ENCODE data around the gene PPM1L.

Gene PPM1L

GRCh38 chr3:161025911-161026310 is 269.9 kb downstream of the PPM1L start:
- no peaks in the 10 kb centered on the region for H3K27me3 ChIP-seq (replicated peaks; ENCODE audit: insufficient read depth, low read length)
- H3K27ac ChIP-seq (ENCODE audit: low read length) = no peak overlapping the region
- H3K9ac ChIP-seq (ENCODE audit: low read length) = no peak overlapping the region
- H3K4me3 ChIP-seq (ENCODE audit: low read length) = no peak overlapping the region
- no peaks in the 10 kb centered on the region for H3K4me1 ChIP-seq (ENCODE audit: low read length)
- H2AFZ ChIP-seq (ENCODE audit: low read length) = no peak overlapping the region
- H3K79me2 ChIP-seq (ENCODE audit: low read length) = no peaks in the 10 kb centered on the region
- no peaks in the 10 kb centered on the region for H3K9me3 ChIP-seq (replicated peaks; ENCODE audit: insufficient read depth, low read length)
- no peaks in the 10 kb centered on the region for H4K20me1 ChIP-seq (ENCODE audit: insufficient read depth, low read length)
- H3F3A ChIP-seq (ENCODE audit: insufficient read depth, low read length) = no peaks in the 10 kb centered on the region
- no peak for DNase-seq
- H3K4me2 ChIP-seq (ENCODE audit: low read depth, low read length) = no peak overlapping the region
- H3K9me2 ChIP-seq (replicated peaks; ENCODE audit: insufficient read depth, low read length) = no peaks in the 10 kb centered on the region
- H3K36me3 ChIP-seq (replicated peaks; ENCODE audit: insufficient read depth, low read length) = no peaks in the 10 kb centered on the region
- TF ChIP-seq EZH2phosphoT487 (IDR thresholded peaks at IDR 0.05; ENCODE audit: low read length) = no peak
- TF ChIP-seq, protein P1, sequence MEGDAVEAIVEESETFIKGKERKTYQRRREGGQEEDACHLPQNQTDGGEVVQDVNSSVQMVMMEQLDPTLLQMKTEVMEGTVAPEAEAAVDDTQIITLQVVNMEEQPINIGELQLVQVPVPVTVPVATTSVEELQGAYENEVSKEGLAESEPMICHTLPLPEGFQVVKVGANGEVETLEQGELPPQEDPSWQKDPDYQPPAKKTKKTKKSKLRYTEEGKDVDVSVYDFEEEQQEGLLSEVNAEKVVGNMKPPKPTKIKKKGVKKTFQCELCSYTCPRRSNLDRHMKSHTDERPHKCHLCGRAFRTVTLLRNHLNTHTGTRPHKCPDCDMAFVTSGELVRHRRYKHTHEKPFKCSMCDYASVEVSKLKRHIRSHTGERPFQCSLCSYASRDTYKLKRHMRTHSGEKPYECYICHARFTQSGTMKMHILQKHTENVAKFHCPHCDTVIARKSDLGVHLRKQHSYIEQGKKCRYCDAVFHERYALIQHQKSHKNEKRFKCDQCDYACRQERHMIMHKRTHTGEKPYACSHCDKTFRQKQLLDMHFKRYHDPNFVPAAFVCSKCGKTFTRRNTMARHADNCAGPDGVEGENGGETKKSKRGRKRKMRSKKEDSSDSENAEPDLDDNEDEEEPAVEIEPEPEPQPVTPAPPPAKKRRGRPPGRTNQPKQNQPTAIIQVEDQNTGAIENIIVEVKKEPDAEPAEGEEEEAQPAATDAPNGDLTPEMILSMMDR (IDR thresholded peaks at IDR 0.05; ENCODE audit: low read length) = no peak
- TF ChIP-seq EZH2 (optimal IDR thresholded peaks at IDR 0.05; ENCODE audit: low read depth, low read length) = no peak

DNA sequence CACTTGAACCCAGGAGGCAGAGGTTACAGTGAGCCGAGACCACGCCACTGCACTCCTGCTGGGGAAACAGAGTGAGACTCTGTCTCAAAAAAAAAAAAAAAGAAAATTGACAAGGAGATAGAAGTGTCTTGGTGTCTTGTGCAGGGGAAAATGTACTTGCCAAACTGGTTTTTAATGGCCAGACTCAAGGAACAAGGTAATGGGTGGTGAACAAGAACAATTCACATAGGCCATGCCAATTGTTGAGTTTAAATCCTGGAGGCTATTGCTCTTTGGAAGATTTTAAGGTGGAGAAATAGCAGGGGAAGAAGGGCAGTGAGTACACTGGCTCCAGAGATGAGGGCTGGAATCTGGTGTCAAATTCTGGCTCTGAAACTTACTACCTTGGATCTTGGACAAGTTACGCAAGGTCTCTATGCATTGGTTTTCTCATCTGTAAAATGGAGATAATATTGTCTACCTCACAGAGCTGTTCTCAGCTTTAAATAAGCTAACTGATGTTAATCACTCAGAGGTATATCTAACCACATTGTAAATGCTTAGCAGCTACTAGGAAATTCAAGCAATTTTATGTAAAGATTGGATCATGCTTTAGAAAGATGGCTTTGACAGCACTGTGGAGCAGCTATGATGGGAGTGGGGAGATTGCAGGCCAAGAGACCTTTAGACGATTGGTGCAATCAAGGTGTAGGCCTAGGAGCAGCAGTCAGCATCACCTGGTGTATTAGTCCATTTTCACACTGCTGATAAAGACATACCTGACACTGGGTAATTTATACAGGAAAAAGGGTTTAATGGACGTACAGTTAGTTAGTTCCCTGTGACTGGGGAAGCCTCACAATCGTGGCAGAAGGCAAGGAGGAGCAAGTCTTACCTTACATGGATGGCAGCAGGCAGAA is 270.8 kb downstream of the PPM1L start:
- Histone ChIP-seq H3K9me3 (replicated peaks; ENCODE audit: insufficient read depth, low read length) (no peaks in the 10 kb centered on the region), H3K36me3 (replicated peaks; ENCODE audit: insufficient read depth, low read length) (no peaks in the 10 kb centered on the region), H3K27ac (ENCODE audit: low read length) (no peak overlapping the region), H3K9ac (ENCODE audit: low read length) (no peak overlapping the region), H3K4me1 (ENCODE audit: low read length) (no peaks in the 10 kb centered on the region), H3K27me3 (replicated peaks; ENCODE audit: insufficient read depth, low read length) (no peaks in the 10 kb centered on the region), H4K20me1 (ENCODE audit: insufficient read depth, low read length) (no peaks in the 10 kb centered on the region), H3K79me2 (ENCODE audit: low read length) (no peaks in the 10 kb centered on the region), H2AFZ (ENCODE audit: low read length) (no peak overlapping the region), H3K9me2 (replicated peaks; ENCODE audit: insufficient read depth, low read length) (no peaks in the 10 kb centered on the region), H3K4me3 (ENCODE audit: low read length) (no peak overlapping the region), H3F3A (ENCODE audit: insufficient read depth, low read length) (no peaks in the 10 kb centered on the region), H3K4me2 (ENCODE audit: low read depth, low read length) (no peak overlapping the region)
- DNase-seq = no peak
- no peak for TF ChIP-seq EZH2phosphoT487 (IDR thresholded peaks at IDR 0.05; ENCODE audit: low read length)
- TF ChIP-seq, protein P1 (IDR thresholded peaks at IDR 0.05; ENCODE audit: low read length) = no peak
- no peak for TF ChIP-seq EZH2 (optimal IDR thresholded peaks at IDR 0.05; ENCODE audit: low read depth, low read length)

DNA sequence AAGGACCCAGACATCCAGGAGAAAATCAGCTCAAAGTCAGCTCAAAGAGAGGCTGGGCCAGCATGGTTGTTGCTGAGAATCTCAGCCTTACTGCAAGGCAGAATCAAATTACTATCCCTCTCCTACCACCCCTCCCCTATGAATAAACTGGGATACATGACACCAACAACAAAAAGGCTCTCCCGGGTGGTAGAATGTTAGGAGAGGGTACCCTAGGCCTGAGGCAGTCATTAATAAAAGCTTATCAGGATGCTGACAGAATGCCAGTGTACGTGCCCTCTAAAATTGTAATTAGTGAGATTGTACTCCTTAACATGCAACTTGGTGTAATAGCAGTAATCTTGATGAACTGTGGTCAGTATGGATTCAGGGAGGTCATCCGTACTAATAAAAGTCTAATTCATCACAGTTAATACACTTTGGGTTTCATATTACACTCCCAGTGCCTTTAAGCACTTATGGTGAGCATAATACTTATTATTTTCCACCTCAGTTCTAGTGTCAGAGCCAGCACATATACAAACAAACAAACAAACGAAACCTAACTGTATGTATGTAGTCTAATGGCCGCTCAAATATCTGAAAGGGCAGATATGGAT is 272.6 kb downstream of the PPM1L start:
- Histone ChIP-seq H4K20me1 (ENCODE audit: insufficient read depth, low read length) (no peaks in the 10 kb centered on the region), H3F3A (ENCODE audit: insufficient read depth, low read length) (no peaks in the 10 kb centered on the region), H3K9ac (ENCODE audit: low read length) (no peak overlapping the region), H3K79me2 (ENCODE audit: low read length) (no peaks in the 10 kb centered on the region), H3K36me3 (replicated peaks; ENCODE audit: insufficient read depth, low read length) (no peaks in the 10 kb centered on the region), H2AFZ (ENCODE audit: low read length) (no peak overlapping the region), H3K4me1 (ENCODE audit: low read length) (no peaks in the 10 kb centered on the region), H3K9me3 (replicated peaks; ENCODE audit: insufficient read depth, low read length) (no peaks in the 10 kb centered on the region), H3K27me3 (replicated peaks; ENCODE audit: insufficient read depth, low read length) (no peaks in the 10 kb centered on the region), H3K4me3 (ENCODE audit: low read length) (no peak overlapping the region), H3K27ac (ENCODE audit: low read length) (no peak overlapping the region), H3K9me2 (replicated peaks; ENCODE audit: insufficient read depth, low read length) (no peaks in the 10 kb centered on the region), H3K4me2 (ENCODE audit: low read depth, low read length) (no peak overlapping the region)
- TF ChIP-seq EZH2 (optimal IDR thresholded peaks at IDR 0.05; ENCODE audit: low read depth, low read length) (no peak), EZH2phosphoT487 (IDR thresholded peaks at IDR 0.05; ENCODE audit: low read length) (no peak)
- TF ChIP-seq, protein P1 (IDR thresholded peaks at IDR 0.05; ENCODE audit: low read length) = no peak
- DNase-seq = no peak
